Tibial nerve (tissue), 3 donors: Measurements from ENCODE around the gene TSPAN5.

Experiments
- POLR2A ChIP-seq, 2 donors: fragments of 450-650 bp; IDR thresholded peaks; one replicate each; pipeline ENCODE4 v1.6.1; 2017; ENCODE audit warnings: antibody characterized with exemption in 2 of 2, mild to moderate bottlenecking in 2 of 2, moderate library complexity in 2 of 2
- TF ChIP-seq, protein P1 (sequence below), 5 experiments: fragments of 200-600 bp in 3 of 5; fragments of 450-650 bp in 2 of 5; sonication (generic) in 3 of 5; IDR thresholded peaks; one replicate each; pipeline ENCODE4 v1.5.1; 2016 to 2019; ENCODE audit warnings: antibody characterized with exemption in 5 of 5, mild to moderate bottlenecking in 3 of 5, moderate library complexity in 2 of 5

GRCh38 chr4:98557194-98557892 lies 101.1 kb downstream of the TSPAN5 start:
- TF ChIP-seq, protein P1, sequence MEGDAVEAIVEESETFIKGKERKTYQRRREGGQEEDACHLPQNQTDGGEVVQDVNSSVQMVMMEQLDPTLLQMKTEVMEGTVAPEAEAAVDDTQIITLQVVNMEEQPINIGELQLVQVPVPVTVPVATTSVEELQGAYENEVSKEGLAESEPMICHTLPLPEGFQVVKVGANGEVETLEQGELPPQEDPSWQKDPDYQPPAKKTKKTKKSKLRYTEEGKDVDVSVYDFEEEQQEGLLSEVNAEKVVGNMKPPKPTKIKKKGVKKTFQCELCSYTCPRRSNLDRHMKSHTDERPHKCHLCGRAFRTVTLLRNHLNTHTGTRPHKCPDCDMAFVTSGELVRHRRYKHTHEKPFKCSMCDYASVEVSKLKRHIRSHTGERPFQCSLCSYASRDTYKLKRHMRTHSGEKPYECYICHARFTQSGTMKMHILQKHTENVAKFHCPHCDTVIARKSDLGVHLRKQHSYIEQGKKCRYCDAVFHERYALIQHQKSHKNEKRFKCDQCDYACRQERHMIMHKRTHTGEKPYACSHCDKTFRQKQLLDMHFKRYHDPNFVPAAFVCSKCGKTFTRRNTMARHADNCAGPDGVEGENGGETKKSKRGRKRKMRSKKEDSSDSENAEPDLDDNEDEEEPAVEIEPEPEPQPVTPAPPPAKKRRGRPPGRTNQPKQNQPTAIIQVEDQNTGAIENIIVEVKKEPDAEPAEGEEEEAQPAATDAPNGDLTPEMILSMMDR (IDR thresholded peaks at IDR 0.05) = no peak
- TF ChIP-seq POLR2A (IDR thresholded peaks at IDR 0.05) = no peak
